Thoracic aorta (tissue), 2 donors: ENCODE measurements around the gene MS4A7. TPM values are rescaled to one million over a fixed set of nuclear protein-coding genes. Genes with fewer than 3 reads are reported as not detected.
A peak's percentile ranks its signal among the peaks of the same experiment; 100 is the strongest.
"Not testable (repeated sequence)": the region's sequence is repeated elsewhere in the genome, so short reads cannot be mapped to it uniquely, and the experiment has no call there.

ENCODE experiments used
- ATAC-seq: fragments of 150-250 bp; one replicate; pipeline ENCODE4 v1.8.0; 2017; ENCODE audit warnings: low read depth; ENCODE audit not compliant: insufficient number of reproducible peaks, low FRiP score
- DNase-seq: peaks from one replicate; pipeline ENCODE4 v3.0.0-alpha.2; 2020; ENCODE audit warnings: low spot score
- H3K27ac ChIP-seq, 2 donors: fragments of 200-600 bp; sonication (generic); 1 replicate in 1 of 2; 2 replicates in 1 of 2; pipeline ENCODE4 v1.5.1; 2016; ENCODE audit warnings: mild to moderate bottlenecking in 2 of 2, moderate library complexity in 2 of 2
- H3K27me3 ChIP-seq: fragments of 200-600 bp; sonication (generic); replicated peaks from 2 replicates; pipeline ENCODE4 v1.6.0; 2016; ENCODE audit warnings: mild to moderate bottlenecking; ENCODE audit not compliant: insufficient read depth
- H3K36me3 ChIP-seq: fragments of 200-600 bp; sonication (generic); one replicate; pipeline ENCODE4 v1.5.1; 2016
- H3K4me1 ChIP-seq, 2 donors: fragments of 200-600 bp; sonication (generic); 1 replicate in 1 of 2; 2 replicates in 1 of 2; pipeline versions ENCODE4 v1.5.1 to v1.6.0; 2016; ENCODE audit warnings: low read depth in 2 of 2, mild to moderate bottlenecking in 1 of 2; ENCODE audit not compliant: control insufficient read depth in 1 of 2
- H3K4me3 ChIP-seq: fragments of 200-600 bp; sonication (generic); 2 replicates; pipeline ENCODE4 v1.5.1; 2016; ENCODE audit warnings: mild to moderate bottlenecking
- H3K9me3 ChIP-seq: fragments of 200-600 bp; sonication (generic); 2 replicates; pipeline ENCODE4 v1.5.1; 2016
- total RNA-seq, 2 donors: library from RNA; depleted of rRNA; stranded (reverse); fragments of >200 nt; gene quantifications; one replicate each; pipeline versions ENCODE4 v1.1.0 to v1.2.3, GENCODE V29; 2016
- TF ChIP-seq, protein P1 (sequence below): fragments of 200-600 bp; sonication (generic); IDR thresholded peaks from one replicate; pipeline ENCODE4 v1.5.1; 2019; ENCODE audit warnings: antibody characterized with exemption

MS4A7 gene
- total RNA-seq, 2 donors from 2014 or later = 41.8 to 81.8 TPM

DNA sequence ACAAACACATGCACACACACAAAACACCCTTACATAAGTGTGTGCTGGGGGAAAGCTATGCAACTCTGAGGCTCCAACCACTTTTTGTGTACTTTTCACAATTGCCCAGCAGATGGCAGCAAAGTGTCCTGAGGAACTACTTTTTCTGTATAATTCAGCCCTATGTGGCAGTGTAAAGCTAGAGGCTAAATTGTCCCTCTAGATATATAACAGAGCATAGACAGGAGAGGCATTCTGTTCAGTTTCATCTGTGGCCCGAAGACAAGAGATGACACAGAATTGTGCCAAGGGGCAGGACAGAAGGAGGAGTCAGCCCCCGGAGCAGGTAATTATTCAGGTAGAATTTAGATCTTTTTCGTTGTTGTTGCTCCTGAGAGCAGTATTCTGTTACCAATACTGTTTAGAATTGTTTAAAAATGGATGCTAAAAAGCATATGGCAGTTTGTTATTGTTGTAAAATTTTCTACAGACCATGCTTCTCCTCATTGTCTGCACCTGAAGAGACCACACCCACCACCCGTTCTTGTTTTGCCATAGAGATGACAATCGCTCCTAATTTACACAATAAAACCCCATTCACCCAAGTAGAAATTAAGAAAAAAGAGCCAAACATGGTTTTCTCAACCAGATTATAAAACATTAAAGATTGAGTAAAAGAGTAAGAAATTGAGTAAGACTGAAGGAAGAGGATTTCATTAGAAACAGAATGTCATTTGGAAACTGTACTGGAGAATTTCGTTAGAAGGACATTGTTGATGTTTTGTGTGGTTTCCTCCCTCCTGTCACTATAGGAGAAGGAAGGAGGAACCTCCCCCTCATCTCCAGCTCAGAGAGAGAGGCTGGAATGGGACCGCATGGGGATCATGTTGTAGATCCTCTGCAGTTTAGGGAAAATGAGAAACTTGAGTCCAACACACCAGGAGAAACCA is 14.5 kb upstream of the MS4A7 start:
- Histone ChIP-seq H3K36me3 (no peaks in the 10 kb centered on the region), H3K27me3 (no peaks in the 10 kb centered on the region), H3K4me3 (peak overlapping the region; percentile 15), H3K4me1 (no peaks in the 10 kb centered on the region), H3K27ac (no peak overlapping the region), H3K9me3 (no peaks in the 10 kb centered on the region)
- ATAC-seq (no peak), DNase-seq (no peak)
- TF ChIP-seq, protein P1, sequence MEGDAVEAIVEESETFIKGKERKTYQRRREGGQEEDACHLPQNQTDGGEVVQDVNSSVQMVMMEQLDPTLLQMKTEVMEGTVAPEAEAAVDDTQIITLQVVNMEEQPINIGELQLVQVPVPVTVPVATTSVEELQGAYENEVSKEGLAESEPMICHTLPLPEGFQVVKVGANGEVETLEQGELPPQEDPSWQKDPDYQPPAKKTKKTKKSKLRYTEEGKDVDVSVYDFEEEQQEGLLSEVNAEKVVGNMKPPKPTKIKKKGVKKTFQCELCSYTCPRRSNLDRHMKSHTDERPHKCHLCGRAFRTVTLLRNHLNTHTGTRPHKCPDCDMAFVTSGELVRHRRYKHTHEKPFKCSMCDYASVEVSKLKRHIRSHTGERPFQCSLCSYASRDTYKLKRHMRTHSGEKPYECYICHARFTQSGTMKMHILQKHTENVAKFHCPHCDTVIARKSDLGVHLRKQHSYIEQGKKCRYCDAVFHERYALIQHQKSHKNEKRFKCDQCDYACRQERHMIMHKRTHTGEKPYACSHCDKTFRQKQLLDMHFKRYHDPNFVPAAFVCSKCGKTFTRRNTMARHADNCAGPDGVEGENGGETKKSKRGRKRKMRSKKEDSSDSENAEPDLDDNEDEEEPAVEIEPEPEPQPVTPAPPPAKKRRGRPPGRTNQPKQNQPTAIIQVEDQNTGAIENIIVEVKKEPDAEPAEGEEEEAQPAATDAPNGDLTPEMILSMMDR = peak; percentile 50

DNA sequence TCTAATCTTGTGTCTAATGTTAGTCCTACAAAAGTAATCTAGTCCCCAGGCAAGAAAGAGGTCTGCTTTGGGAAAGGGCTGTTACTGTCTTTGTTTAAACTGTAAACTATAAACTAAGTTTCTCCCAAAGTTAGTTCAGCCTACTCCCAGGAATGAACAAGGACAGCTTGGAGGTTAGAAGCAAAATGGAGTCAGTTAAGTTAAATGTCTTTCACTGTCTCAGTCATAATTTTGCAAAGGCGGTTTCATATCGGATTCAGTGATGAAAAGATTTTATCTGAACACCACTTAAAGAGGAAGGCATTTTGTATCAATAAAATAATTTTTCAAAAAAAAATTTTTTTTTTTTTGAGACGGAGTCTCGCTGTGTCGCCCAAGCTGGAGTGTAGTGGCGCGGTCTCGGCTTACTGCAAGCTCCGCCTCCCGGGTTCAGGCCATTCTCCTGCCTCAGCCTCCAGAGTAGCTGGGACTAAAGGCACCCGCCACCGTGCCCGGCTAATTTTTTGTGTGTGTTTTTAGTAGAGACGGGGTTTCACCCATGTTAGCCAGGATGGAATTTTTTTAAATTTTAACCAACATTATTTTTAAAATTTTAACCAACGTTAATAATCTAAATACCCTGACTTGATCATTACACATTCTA is 11.9 kb upstream of the MS4A7 start:
- not testable (repeated sequence) for H3K27me3 ChIP-seq, DNase-seq, H3K9me3 ChIP-seq, H3K4me3 ChIP-seq, ATAC-seq, H3K4me1 ChIP-seq, H3K27ac ChIP-seq, H3K36me3 ChIP-seq

DNA sequence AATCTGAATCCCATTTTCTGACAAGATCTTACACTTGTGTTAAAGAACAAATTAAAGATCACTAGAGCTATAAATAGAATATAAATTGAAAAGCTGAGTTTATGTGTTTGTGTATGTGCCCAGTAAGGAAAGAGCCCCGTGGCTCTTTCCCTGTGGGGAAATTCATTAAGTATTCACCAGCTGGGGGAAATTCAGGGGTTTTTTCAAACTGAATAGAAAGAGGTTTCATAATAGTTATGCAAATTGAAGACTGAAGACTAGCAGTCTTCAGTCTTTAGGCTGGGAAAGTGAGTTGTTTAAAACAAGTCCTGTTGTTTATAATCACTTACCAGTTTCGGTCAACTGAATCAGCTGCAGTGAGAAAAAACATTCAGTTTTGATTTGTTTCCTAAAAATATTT is 11.3 kb upstream of the MS4A7 start:
- Histone ChIP-seq H3K27ac (no peak overlapping the region), H3K4me1 (no peaks in the 10 kb centered on the region), H3K4me3 (no peak overlapping the region), H3K36me3 (no peaks in the 10 kb centered on the region), H3K9me3 (no peaks in the 10 kb centered on the region), H3K27me3 (no peaks in the 10 kb centered on the region)
- TF ChIP-seq, protein P1 = no peak
- DNase-seq (no peak), ATAC-seq (no peak)

DNA sequence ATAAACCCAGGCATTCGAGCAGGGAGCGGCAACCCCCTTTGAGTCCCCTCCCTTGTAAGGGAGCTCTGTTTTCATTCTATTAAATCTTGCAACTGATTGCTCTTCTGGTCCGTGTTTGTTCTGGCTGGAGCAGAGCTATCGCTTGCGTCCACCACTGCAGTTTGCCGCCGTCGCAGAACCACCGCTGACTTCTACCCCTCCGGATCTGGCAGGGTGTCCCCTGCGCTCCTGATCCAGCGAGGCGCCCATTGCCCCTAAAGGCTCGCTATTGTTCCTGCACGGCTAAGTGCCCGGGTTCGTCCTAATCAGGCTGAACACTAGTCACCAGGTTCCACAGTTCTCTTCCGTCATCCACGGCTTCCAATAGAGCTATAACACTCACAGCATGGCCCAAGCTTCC is 10.4 kb upstream of the MS4A7 start:
- Histone ChIP-seq H3K9me3 (no peaks in the 10 kb centered on the region), H3K27ac (no peak overlapping the region), H3K27me3 (no peaks in the 10 kb centered on the region), H3K4me3 (no peak overlapping the region), H3K4me1 (no peaks in the 10 kb centered on the region), H3K36me3 (no peaks in the 10 kb centered on the region)
- DNase-seq (no peak), ATAC-seq (no peak)
- TF ChIP-seq, protein P1 = no peak

DNA sequence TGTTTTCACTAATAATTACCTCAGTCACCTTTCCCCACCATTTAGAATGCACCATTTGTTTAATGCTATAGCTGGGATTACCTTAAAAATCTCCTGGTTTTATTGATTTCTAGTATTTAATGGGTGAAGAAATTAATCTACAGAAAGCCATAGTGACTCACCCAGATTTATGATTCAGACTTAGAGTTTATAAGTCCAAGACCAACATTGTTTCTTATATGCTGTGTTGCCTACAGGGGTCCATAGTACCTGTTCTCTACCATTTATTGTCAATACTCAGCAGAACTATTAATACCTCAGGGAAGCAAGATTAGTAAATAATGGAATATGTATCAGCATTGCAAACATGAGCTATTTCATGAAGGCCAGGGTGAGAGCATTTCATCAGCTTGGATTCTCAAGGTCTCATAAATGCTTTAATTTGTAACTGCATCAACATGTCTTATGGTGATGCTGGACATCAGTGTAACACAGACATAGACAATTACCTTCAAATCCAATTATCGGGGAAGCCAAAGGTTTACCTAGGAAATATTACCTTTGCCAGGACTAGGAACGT is 8.0 kb upstream of the MS4A7 start:
- TF ChIP-seq, protein P1 = no peak
- no peaks in the 10 kb centered on the region for H3K4me1 ChIP-seq
- H3K27me3 ChIP-seq = no peaks in the 10 kb centered on the region
- H3K4me3 ChIP-seq = no peak overlapping the region
- no peak overlapping the region for H3K27ac ChIP-seq
- H3K9me3 ChIP-seq = no peaks in the 10 kb centered on the region
- no peaks in the 10 kb centered on the region for H3K36me3 ChIP-seq
- DNase-seq (no peak), ATAC-seq (no peak)
